Endothelial cell of coronary artery (primary cell): ENCODE data around the gene LRRFIP1. TPM values are rescaled to one million over a fixed set of nuclear protein-coding genes. Genes with fewer than 3 reads are reported as not detected.

Source experiments
- total RNA-seq: library from RNA; depleted of rRNA; stranded (reverse); fragments of >200 nt; gene quantifications from 2 replicates; pipeline ENCODE4 v1.2.3, GENCODE V29; 2014

LRRFIP1 gene
- 130 and 153 TPM in 2 replicates for total RNA-seq

GRCh38 chr2:237627441-237628246 lies at the start of gene LRRFIP1:
TSS of gene LRRFIP1 (plus strand) at chr2:237627587. CDS start at chr2:237627645, 58 bp downstream.

GRCh38 chr2:237590272-237591140 lies 36.9 kb upstream of the LRRFIP1 start, which contains the start of gene RAB17:
TSS of gene RAB17 (minus strand) at chr2:237590734. CDS start at chr2:237586154, 4,580 bp downstream.

GRCh38 chr2:237798236-237799059 lies 171.1 kb downstream of the LRRFIP1 start, which contains the start of gene RBM44:
TSS of gene RBM44 (plus strand) at chr2:237798779. CDS start at chr2:237813610, 14,831 bp downstream.

Other genes starting within 250 kb of the LRRFIP1 start
- gene COL6A3, start 213.4 kb upstream of the LRRFIP1 start, total RNA-seq: 0.72 and 497 TPM in 2 replicates
- gene MLPH, start 140.3 kb upstream of the LRRFIP1 start, total RNA-seq: 13.8 TPM in 1 of 2 replicates, not detected in the other
- gene PRLH, start 61.0 kb upstream of the LRRFIP1 start, total RNA-seq: not detected in 2 replicates
- gene RAB17, start 36.9 kb upstream of the LRRFIP1 start, total RNA-seq: 0.94 and 1.6 TPM in 2 replicates
- gene RBM44, start 171.2 kb downstream of the LRRFIP1 start, total RNA-seq: 0.47 and 0.81 TPM in 2 replicates
- gene RAMP1, start 232.0 kb downstream of the LRRFIP1 start, total RNA-seq: 0.19 TPM in 1 of 2 replicates, not detected in the other